Measurements from ENCODE around the gene HPSE2.

GRCh38 chr10:98997596-98997995, 238.1 kb downstream of the HPSE2 start:
- TF ChIP-seq, protein P1, sequence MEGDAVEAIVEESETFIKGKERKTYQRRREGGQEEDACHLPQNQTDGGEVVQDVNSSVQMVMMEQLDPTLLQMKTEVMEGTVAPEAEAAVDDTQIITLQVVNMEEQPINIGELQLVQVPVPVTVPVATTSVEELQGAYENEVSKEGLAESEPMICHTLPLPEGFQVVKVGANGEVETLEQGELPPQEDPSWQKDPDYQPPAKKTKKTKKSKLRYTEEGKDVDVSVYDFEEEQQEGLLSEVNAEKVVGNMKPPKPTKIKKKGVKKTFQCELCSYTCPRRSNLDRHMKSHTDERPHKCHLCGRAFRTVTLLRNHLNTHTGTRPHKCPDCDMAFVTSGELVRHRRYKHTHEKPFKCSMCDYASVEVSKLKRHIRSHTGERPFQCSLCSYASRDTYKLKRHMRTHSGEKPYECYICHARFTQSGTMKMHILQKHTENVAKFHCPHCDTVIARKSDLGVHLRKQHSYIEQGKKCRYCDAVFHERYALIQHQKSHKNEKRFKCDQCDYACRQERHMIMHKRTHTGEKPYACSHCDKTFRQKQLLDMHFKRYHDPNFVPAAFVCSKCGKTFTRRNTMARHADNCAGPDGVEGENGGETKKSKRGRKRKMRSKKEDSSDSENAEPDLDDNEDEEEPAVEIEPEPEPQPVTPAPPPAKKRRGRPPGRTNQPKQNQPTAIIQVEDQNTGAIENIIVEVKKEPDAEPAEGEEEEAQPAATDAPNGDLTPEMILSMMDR (IDR thresholded peaks at IDR 0.05) = no peak
- no peak for TF ChIP-seq POLR2A (IDR thresholded peaks at IDR 0.05)
